HepG2 (cell line): Measurements from ENCODE around the gene MIER2. TPM values are rescaled to one million over a fixed set of nuclear protein-coding genes. Genes with fewer than 3 reads are reported as not detected.

Experiments used
- ATAC-seq: fragments of 200-7000 bp; cut with Tn5 transposase; 3 replicates; pipeline ENCODE4 v1.9.1; 2020; ENCODE audit warnings: mild to moderate bottlenecking, moderate library complexity
- BruUV-seq: library from RNA; stranded (reverse); fragments of 400-500 nt; replicated peaks from 2 replicates; lab custom pipeline; 2021; lab: Mats Ljungman, UMichigan
- CTCF ChIA-PET: fragments of 300-600 bp; formaldehyde crosslinking; extraction: SDS; loops from one replicate; lab custom pipeline; 2021; ENCODE audit warnings: low total read pairs, inconsistent platforms, low intra/inter-chr PET ratio; lab: Yijun Ruan, JAX
- POLR2A ChIA-PET: fragments of 350-600 bp; sonication (Branson Sonifier 250); formaldehyde crosslinking; loops from one replicate; lab custom pipeline; 2020; ENCODE audit warnings: antibody characterized with exemption, inconsistent platforms; lab: Yijun Ruan, JAX
- DNase-seq: peaks from one replicate; pipeline ENCODE4 v3.0.0-alpha.2; 2015; ENCODE audit warnings: low spot score
- FAIRE-seq: peaks from 3 replicates; lab custom pipeline; 2011; peaks lifted over from hg19 to GRCh38; lab: Jason Lieb, UNC
- H2AFZ ChIP-seq: one replicate; pipeline ENCODE4 v1.6.1; 2011; ENCODE audit warnings: low read length, inconsistent platforms
- H3K27ac ChIP-seq: fragments of 300-600 bp; 3 replicates; pipeline ENCODE4 v1.8.0; 2011; ENCODE audit warnings: mixed run types, mild to moderate bottlenecking, mixed read lengths, low read length, inconsistent platforms; ENCODE audit not compliant: insufficient read depth; ENCODE audit errors: extremely low read length
- H3K27me3 ChIP-seq, 2 experiments: fragments of 200-600 bp in 1 of 2; 2 replicates in 1 of 2; 3 replicates in 1 of 2; pipeline versions ENCODE4 v1.6.0 to v1.8.0; 2011; ENCODE audit warnings: low read length in 2 of 2, mild to moderate bottlenecking in 2 of 2, moderate library complexity in 2 of 2, inconsistent platforms in 1 of 2; ENCODE audit not compliant: insufficient read depth in 2 of 2, control insufficient read depth in 1 of 2
- H3K36me3 ChIP-seq, 2 experiments: fragments of 200-600 bp in 1 of 2; replicated peaks in 1 of 2; 2 replicates in 1 of 2; 3 replicates in 1 of 2; pipeline versions ENCODE4 v1.5.1 to v1.8.0; 2011; ENCODE audit warnings: low read length in 2 of 2, inconsistent platforms in 1 of 2; ENCODE audit not compliant: insufficient read depth in 2 of 2, control insufficient read depth in 1 of 2
- H3K4me1 ChIP-seq: 2 replicates; pipeline ENCODE4 v1.5.1; 2012; ENCODE audit warnings: low read length, inconsistent platforms; ENCODE audit not compliant: insufficient read depth
- H3K4me2 ChIP-seq: 2 replicates; pipeline ENCODE4 v1.6.0; 2011; ENCODE audit warnings: low read depth, low read length, inconsistent platforms
- H3K4me3 ChIP-seq, 3 experiments: fragments of 200-600 bp in 1 of 3; sonication (generic), shearing (Covaris generic) in 1 of 3; replicated peaks in 1 of 3; 2 replicates each; pipeline ENCODE4 v1.5.1; 2011 to 2016; ENCODE audit warnings: low read length in 3 of 3, inconsistent platforms in 2 of 3, low read depth in 2 of 3, mild to moderate bottlenecking in 2 of 3, control low read depth in 1 of 3, mixed read lengths in 1 of 3; ENCODE audit not compliant: insufficient read depth in 1 of 3
- H3K79me2 ChIP-seq: one replicate; pipeline ENCODE4 v1.6.1; 2011; ENCODE audit warnings: low read length, inconsistent platforms; ENCODE audit not compliant: insufficient read depth
- H3K9ac ChIP-seq: 2 replicates; pipeline ENCODE4 v1.6.0; 2011; ENCODE audit warnings: mild to moderate bottlenecking, low read depth, low read length, inconsistent platforms; ENCODE audit not compliant: insufficient read depth
- H3K9me3 ChIP-seq: 2 replicates; pipeline ENCODE4 v1.5.1; 2012; ENCODE audit warnings: mild to moderate bottlenecking, low read length
- H4K20me1 ChIP-seq: 2 replicates; pipeline ENCODE4 v1.6.0; 2011; ENCODE audit warnings: inconsistent platforms, mild to moderate bottlenecking, low read length, moderate library complexity; ENCODE audit not compliant: insufficient read depth
- FLYWCH1 ChIP-seq: sonication (generic); formaldehyde crosslinking; IDR thresholded peaks from 2 replicates; pipeline ENCODE4 v1.8.1; 2023; ENCODE audit warnings: mild to moderate bottlenecking, missing genetic modification reagents
- LCORL ChIP-seq, 2 experiments: fragments of 450-650 bp in 1 of 2; sonication (generic) in 1 of 2; formaldehyde crosslinking in 1 of 2; IDR thresholded peaks; 2 replicates each; pipeline versions ENCODE4 v1.5.0 to v1.6.1; 2017 to 2020; ENCODE audit warnings: antibody characterized with exemption in 1 of 2, missing genetic modification reagents in 1 of 2
- MYC ChIP-seq: sonication (generic); formaldehyde crosslinking; IDR thresholded peaks from 2 replicates; pipeline ENCODE4 v1.9.0; 2021; ENCODE audit warnings: missing genetic modification reagents, borderline replicate concordance
- REPIN1 ChIP-seq: sonication (generic); formaldehyde crosslinking; IDR thresholded peaks from 2 replicates; pipeline ENCODE4 v1.8.0; 2022; ENCODE audit warnings: missing genetic modification reagents, low read depth, mild to moderate bottlenecking, borderline replicate concordance
- TEAD3 ChIP-seq: optimal IDR thresholded peaks from 2 replicates; pipeline ENCODE3; 2016; ENCODE audit warnings: borderline replicate concordance
- ZC3H4 ChIP-seq: sonication (generic); formaldehyde crosslinking; IDR thresholded peaks from 2 replicates; pipeline ENCODE4 v1.4.0; 2020; ENCODE audit warnings: missing genetic modification reagents, borderline replicate concordance
- ZFP62 ChIP-seq: sonication (generic); formaldehyde crosslinking; IDR thresholded peaks from 2 replicates; pipeline ENCODE4 v1.4.0; 2020; ENCODE audit warnings: missing genetic modification reagents
- ZNF235 ChIP-seq: sonication (generic); formaldehyde crosslinking; IDR thresholded peaks from 2 replicates; pipeline ENCODE4 v1.8.1; 2023; ENCODE audit warnings: mild to moderate bottlenecking, missing genetic modification reagents, borderline replicate concordance
- ZNF34 ChIP-seq: sonication (generic); formaldehyde crosslinking; IDR thresholded peaks from 2 replicates; pipeline ENCODE4 v1.4.0; 2020; ENCODE audit warnings: mild to moderate bottlenecking, missing genetic modification reagents, borderline replicate concordance
- ZNF567 ChIP-seq: sonication (generic); formaldehyde crosslinking; IDR thresholded peaks from 2 replicates; pipeline ENCODE4 v1.8.1; 2023; ENCODE audit warnings: mild to moderate bottlenecking, missing genetic modification reagents, borderline replicate concordance
- ZNF629 ChIP-seq: sonication (generic); formaldehyde crosslinking; conservative IDR thresholded peaks from 2 replicates; pipeline ENCODE4 v1.5.0; 2020; ENCODE audit warnings: missing genetic modification reagents
- ZSCAN21 ChIP-seq: sonication (generic); formaldehyde crosslinking; IDR thresholded peaks from 2 replicates; pipeline ENCODE4 v1.8.0; 2022; ENCODE audit warnings: mild to moderate bottlenecking, missing genetic modification reagents, moderate library complexity, borderline replicate concordance
- WGBS: methylation state at CpG from one replicate; pipeline ENCODE4 v1.1.6; 2017; ENCODE audit warnings: low lambda C conversion rate; 5-methylcytosine and 5-hydroxymethylcytosine counted together
- in situ Hi-C: cut with HindIII; loops from 2 replicates; pipeline ENCODE4 v1.10.0; 2017; ENCODE audit warnings: low pct_unique_long_range_greater_than_20kb; ENCODE audit not compliant: extremely low pct_ligation_motif_present
- intact Hi-C: fragments of 100-400 bp; cut with micrococcal nuclease; formaldehyde crosslinking; loops from one replicate; pipeline ENCODE4 v1.10.0; 2022; ENCODE audit not compliant: unreplicated experiment
- polyA plus RNA-seq, 8 experiments: library from polyadenylated mRNA; depleted of rRNA in 3 of 8; stranded (reverse) in 7 of 8; unstranded in 1 of 8; fragments of >200 nt; fragmentation: Illumina TruSeq in 4 of 8; extraction: Trizol in 4 of 8; gene quantifications; 2 replicates each; pipeline versions ENCODE4 v1.2.1 to v1.2.3, GENCODE V29; 2011 to 2016; ENCODE audit warnings: low read depth in 4 of 8, missing spikeins in 1 of 8, mixed read lengths in 1 of 8; ENCODE audit not compliant: insufficient read depth in 1 of 8
- total RNA-seq, 5 experiments: library from RNA; depleted of rRNA; stranded (reverse); fragments of >200 nt; fragmentation: Illumina TruSeq; extraction: Trizol; gene quantifications; 2 replicates each; pipeline ENCODE4 v1.2.3, GENCODE V29; 2016; ENCODE audit warnings: low read depth in 1 of 5
- TF ChIP-seq, protein P1 (sequence below): IDR thresholded peaks from 2 replicates; pipeline ENCODE4 v1.6.1; 2016; ENCODE audit warnings: low read depth, borderline replicate concordance
- TF ChIP-seq, protein P2 (sequence below): sonication (generic); formaldehyde crosslinking; IDR thresholded peaks from 2 replicates; pipeline ENCODE4 v1.9.0; 2021; ENCODE audit warnings: missing genetic modification reagents, mild to moderate bottlenecking, borderline replicate concordance
- TF ChIP-seq, protein P3 (sequence below): sonication (generic); formaldehyde crosslinking; IDR thresholded peaks from 2 replicates; pipeline ENCODE4 v1.5.0; 2020; ENCODE audit warnings: missing genetic modification reagents, mild to moderate bottlenecking, borderline replicate concordance
- TF ChIP-seq, protein P4 (sequence below): sonication (generic); formaldehyde crosslinking; IDR thresholded peaks from 2 replicates; pipeline ENCODE4 v1.4.0; 2020; ENCODE audit warnings: missing genetic modification reagents, borderline replicate concordance

The MIER2 gene
- total and polyA plus RNA-seq, 2 of the 13 experiments (the other 11 are each of a cell fraction or from before 2014, with no cell fraction given) = 9.6 to 25.7 TPM

DNA sequence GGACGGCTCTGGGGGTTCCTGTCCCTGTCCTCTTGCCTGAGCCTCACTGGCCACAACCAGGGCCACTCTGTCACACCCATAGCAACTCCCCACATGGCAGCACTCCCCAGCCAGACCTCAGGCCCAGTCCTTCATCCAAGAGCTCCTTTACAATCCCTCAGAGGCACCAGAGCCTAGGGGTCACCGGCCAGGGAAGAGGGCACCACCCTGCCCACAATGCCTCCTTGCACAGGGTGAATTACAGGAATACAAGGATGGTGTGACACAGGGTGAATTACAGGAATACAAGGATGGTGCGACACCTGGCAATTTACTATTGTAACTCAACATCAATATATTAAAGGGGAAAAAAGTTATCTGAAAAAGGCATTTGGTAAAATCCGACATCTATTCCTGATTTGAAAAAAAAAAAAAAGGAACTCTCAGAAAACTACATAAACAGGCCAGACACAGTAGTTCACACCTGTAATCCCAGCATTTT is 16.5 kb downstream of the MIER2 start (continued):
- no peak for TF ChIP-seq ZSCAN21 (CRISPR knock-in tag)
- TF ChIP-seq, protein P1, sequence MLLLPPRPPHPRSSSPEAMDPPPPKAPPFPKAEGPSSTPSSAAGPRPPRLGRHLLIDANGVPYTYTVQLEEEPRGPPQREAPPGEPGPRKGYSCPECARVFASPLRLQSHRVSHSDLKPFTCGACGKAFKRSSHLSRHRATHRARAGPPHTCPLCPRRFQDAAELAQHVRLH = no peak
- TF ChIP-seq, all 625 proteins: peak for 0

DNA sequence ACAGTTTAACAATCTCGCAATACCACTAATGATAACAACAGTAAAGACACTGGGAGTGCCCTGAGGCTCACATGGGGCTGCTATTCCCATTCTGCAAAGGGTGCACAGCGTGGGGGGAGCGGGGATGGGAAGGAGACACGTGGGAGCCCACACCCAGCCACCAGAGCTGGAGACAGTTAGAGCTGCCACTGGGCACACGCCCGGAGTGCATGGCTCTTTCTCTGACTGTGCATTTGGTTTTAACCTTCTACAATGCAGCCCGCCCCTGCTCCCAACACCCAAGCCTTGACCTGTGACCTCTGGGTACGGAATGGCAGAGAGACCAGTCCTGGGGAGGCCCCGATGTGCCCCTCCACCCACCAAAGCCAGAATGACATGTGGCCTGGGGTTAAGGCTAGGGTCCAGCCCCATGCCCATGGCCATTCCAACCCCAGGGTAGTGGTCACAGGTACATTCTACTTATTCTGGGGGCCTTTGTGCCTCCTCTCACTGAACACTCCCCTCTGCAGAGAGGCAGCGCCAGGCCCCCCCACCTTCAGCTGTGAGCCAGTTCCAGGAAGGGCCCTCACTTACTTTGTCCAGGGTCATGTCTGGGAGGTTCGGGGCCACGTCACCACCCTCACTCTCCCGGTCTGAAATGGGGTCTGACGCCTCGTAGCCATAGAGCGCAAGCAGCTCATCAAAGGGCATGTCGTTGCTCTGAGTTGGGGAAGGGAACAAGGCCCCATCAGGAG is 17.1 kb downstream of the MIER2 start:
- in situ Hi-C loops (no loop called here), intact Hi-C loops (no loop called here)
- no peak overlapping the region for H3K27ac ChIP-seq
- no peak overlapping the region for H3K4me3 ChIP-seq
- H3K4me2 ChIP-seq = no peak overlapping the region
- H3K36me3 ChIP-seq = peaks cover 38 to 74% of the 10 kb centered on the region in 2 experiments
- POLR2A ChIA-PET = no interaction called here
- TF ChIP-seq FLYWCH1 (CRISPR knock-in tag) (no peak), TEAD3 (CRISPR knock-in tag) (no peak), MYC (CRISPR knock-in tag) (no peak), LCORL (IDR thresholded peaks at IDR 0.05) (no peak), LCORL (CRISPR knock-in tag; IDR thresholded peaks at IDR 0.05) (no peak), ZNF567 (CRISPR knock-in tag) (no peak), ZNF235 (CRISPR knock-in tag) (no peak), ZFP62 (no peak), ZNF34 (no peak), ZC3H4 (CRISPR knock-in tag) (no peak), REPIN1 (CRISPR knock-in tag) (no peak), ZNF629 (CRISPR knock-in tag) (no peak)
- TF ChIP-seq, protein P2, sequence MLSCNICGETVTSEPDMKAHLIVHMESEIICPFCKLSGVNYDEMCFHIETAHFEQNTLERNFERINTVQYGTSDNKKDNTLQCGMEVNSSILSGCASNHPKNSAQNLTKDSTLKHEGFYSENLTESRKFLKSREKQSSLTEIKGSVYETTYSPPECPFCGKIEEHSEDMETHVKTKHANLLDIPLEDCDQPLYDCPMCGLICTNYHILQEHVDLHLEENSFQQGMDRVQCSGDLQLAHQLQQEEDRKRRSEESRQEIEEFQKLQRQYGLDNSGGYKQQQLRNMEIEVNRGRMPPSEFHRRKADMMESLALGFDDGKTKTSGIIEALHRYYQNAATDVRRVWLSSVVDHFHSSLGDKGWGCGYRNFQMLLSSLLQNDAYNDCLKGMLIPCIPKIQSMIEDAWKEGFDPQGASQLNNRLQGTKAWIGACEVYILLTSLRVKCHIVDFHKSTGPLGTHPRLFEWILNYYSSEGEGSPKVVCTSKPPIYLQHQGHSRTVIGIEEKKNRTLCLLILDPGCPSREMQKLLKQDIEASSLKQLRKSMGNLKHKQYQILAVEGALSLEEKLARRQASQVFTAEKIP = no peak
- TF ChIP-seq, protein P3, sequence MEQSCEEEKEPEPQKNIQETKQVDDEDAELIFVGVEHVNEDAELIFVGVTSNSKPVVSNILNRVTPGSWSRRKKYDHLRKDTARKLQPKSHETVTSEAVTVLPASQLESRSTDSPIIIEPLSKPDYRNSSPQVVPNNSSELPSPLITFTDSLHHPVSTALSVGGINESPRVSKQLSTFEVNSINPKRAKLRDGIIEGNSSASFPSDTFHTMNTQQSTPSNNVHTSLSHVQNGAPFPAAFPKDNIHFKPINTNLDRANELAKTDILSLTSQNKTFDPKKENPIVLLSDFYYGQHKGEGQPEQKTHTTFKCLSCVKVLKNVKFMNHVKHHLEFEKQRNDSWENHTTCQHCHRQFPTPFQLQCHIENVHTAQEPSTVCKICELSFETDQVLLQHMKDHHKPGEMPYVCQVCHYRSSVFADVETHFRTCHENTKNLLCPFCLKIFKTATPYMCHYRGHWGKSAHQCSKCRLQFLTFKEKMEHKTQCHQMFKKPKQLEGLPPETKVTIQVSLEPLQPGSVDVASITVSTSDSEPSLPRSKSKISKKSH (CRISPR knock-in tag) = no peak
- TF ChIP-seq, protein P4, sequence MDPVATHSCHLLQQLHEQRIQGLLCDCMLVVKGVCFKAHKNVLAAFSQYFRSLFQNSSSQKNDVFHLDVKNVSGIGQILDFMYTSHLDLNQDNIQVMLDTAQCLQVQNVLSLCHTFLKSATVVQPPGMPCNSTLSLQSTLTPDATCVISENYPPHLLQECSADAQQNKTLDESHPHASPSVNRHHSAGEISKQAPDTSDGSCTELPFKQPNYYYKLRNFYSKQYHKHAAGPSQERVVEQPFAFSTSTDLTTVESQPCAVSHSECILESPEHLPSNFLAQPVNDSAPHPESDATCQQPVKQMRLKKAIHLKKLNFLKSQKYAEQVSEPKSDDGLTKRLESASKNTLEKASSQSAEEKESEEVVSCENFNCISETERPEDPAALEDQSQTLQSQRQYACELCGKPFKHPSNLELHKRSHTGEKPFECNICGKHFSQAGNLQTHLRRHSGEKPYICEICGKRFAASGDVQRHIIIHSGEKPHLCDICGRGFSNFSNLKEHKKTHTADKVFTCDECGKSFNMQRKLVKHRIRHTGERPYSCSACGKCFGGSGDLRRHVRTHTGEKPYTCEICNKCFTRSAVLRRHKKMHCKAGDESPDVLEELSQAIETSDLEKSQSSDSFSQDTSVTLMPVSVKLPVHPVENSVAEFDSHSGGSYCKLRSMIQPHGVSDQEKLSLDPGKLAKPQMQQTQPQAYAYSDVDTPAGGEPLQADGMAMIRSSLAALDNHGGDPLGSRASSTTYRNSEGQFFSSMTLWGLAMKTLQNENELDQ (CRISPR knock-in tag) = no peak
- no peak overlapping the region for H2AFZ ChIP-seq
- no peak for DNase-seq
- WGBS = over 99% methylated on average over 9 of the region's 17 CpGs
- no TSS peak for BruUV-seq
- FAIRE-seq = no peak
- H3K9ac ChIP-seq = no peak overlapping the region
- no peaks in the 10 kb centered on the region for H3K27me3 ChIP-seq
- CTCF ChIA-PET = no interaction called here
- no peaks in the 10 kb centered on the region for H3K79me2 ChIP-seq
- H3K4me1 ChIP-seq = no peaks in the 10 kb centered on the region
- peaks cover 2% of the 10 kb centered on the region; the same call in 1 of the 2 replicates for H4K20me1 ChIP-seq
- H3K9me3 ChIP-seq = peaks cover 9% of the 10 kb centered on the region
- ATAC-seq = no peak
